Renal cortex interstitium (tissue), 11 donors: Measurements from ENCODE around the gene TMED7. TPM values are rescaled to one million over a fixed set of nuclear protein-coding genes. Genes with fewer than 3 reads are reported as not detected.

Experiments
- DNase-seq, 11 donors: peaks; one replicate each; pipeline ENCODE4 v3.0.0-alpha.2; 2013; ENCODE audit warnings: low read depth in 9 of 11, low spot score in 4 of 11; ENCODE audit errors: extremely low read depth in 1 of 11
- polyA plus RNA-seq, 3 donors: library from polyadenylated mRNA; unstranded; fragments of 120-200 nt; gene quantifications; one replicate each; pipeline ENCODE4 v1.2.1, GENCODE V29; 2013; ENCODE audit not compliant: insufficient read length in 3 of 3

The TMED7 gene
- polyA plus RNA-seq, 3 donors, result 96.7 to 112 (median 107) TPM

GRCh38 chr5:115599924-115600323 lies 25.9 kb downstream of the TMED7 start:
- DNase-seq, result no peak

- peak in 1 of 11 donors; percentile 13 for DNase-seq
These were observed 26.3 kb downstream of the TMED7 start for GRCh38 chr5:115599502-115599901.

- DNase-seq, result no peak
These were observed 31.4 kb downstream of the TMED7 start for GRCh38 chr5:115594128-115595047.

GRCh38 chr5:115589043-115589442 lies 36.8 kb downstream of the TMED7 start:
- no peak for DNase-seq

- DNase-seq, result no peak
These were observed 37.2 kb downstream of the TMED7 start for GRCh38 chr5:115588640-115589039.

- DNase-seq, result no peak
These were observed 39.2 kb downstream of the TMED7 start for GRCh38 chr5:115586525-115587146.

GRCh38 chr5:115585265-115585664 lies 40.6 kb downstream of the TMED7 start:
- DNase-seq, result no peak

- no peak for DNase-seq
These were observed 41.3 kb downstream of the TMED7 start for GRCh38 chr5:115584501-115584900.

- no peak for DNase-seq
These were observed 42.4 kb downstream of the TMED7 start for GRCh38 chr5:115583474-115583873.

GRCh38 chr5:115580941-115581340 lies 44.9 kb downstream of the TMED7 start:
- DNase-seq, result no peak

GRCh38 chr5:115579747-115580173 lies 46.1 kb downstream of the TMED7 start:
- DNase-seq, result no peak

- no peak for DNase-seq
These were observed 46.6 kb downstream of the TMED7 start for GRCh38 chr5:115579216-115579615.

- DNase-seq, result no peak
These were observed 47.2 kb downstream of the TMED7 start for GRCh38 chr5:115578657-115579056.

GRCh38 chr5:115577741-115578140 lies 48.1 kb downstream of the TMED7 start:
- DNase-seq, result no peak

- no peak for DNase-seq
These were observed 48.5 kb downstream of the TMED7 start for GRCh38 chr5:115577329-115577728.

GRCh38 chr5:115575167-115576070 lies 50.4 kb downstream of the TMED7 start:
- no peak for DNase-seq

GRCh38 chr5:115573133-115573532 lies 52.7 kb downstream of the TMED7 start:
- DNase-seq, result no peak

GRCh38 chr5:115571441-115571878 lies 54.4 kb downstream of the TMED7 start:
- DNase-seq, result no peak

GRCh38 chr5:115568668-115569067 lies 57.2 kb downstream of the TMED7 start:
- no peak for DNase-seq
